HUES48 (cell line): ENCODE results near the gene SMARCE1.
A peak's percentile ranks its signal among the peaks of the same experiment; 100 is the strongest.

Source experiments
- H3K27ac ChIP-seq: one replicate; pipeline ENCODE4 v1.7.0; 2013; ENCODE audit warnings: low read depth, low read length, inconsistent platforms
- H3K27me3 ChIP-seq: 2 replicates; pipeline ENCODE4 v1.6.1; 2013; ENCODE audit warnings: mild to moderate bottlenecking, low read length; ENCODE audit not compliant: control insufficient read depth, insufficient read depth
- H3K36me3 ChIP-seq: 2 replicates; pipeline ENCODE4 v1.6.1; 2013; ENCODE audit warnings: low read length; ENCODE audit not compliant: control insufficient read depth, insufficient read depth
- H3K4me1 ChIP-seq: 2 replicates; pipeline ENCODE4 v1.6.1; 2013; ENCODE audit warnings: mild to moderate bottlenecking, low read length; ENCODE audit not compliant: control insufficient read depth, insufficient read depth
- H3K4me3 ChIP-seq: 2 replicates; pipeline ENCODE4 v1.5.1; 2013; ENCODE audit warnings: mild to moderate bottlenecking, low read depth, low read length
- H3K9ac ChIP-seq: 2 replicates; pipeline ENCODE4 v1.6.1; 2013; ENCODE audit warnings: mild to moderate bottlenecking, low read depth, low read length, moderate library complexity
- H3K9me3 ChIP-seq: 2 replicates; pipeline ENCODE4 v1.6.1; 2013; ENCODE audit warnings: low read length; ENCODE audit not compliant: control insufficient read depth, insufficient read depth

SMARCE1 gene

GRCh38 chr17:40647624-40648383 lies at the start of gene SMARCE1:
Gene SMARCE1, minus strand, starts transcription at chr17:40647818. Its CDS starts 2,016 bp downstream, at chr17:40645802.
- H3K9ac ChIP-seq = peak within 1 kb of the TSS; percentile 98
- peaks cover 32% of the 10 kb centered on the region for H3K36me3 ChIP-seq
- peak within 1 kb of the TSS; percentile 93 for H3K27ac ChIP-seq
- no peaks in the 10 kb centered on the region for H3K9me3 ChIP-seq
- H3K4me1 ChIP-seq = peaks cover 12% of the 10 kb centered on the region
- peak within 1 kb of the TSS; percentile 99 for H3K4me3 ChIP-seq
- no peaks in the 10 kb centered on the region for H3K27me3 ChIP-seq

GRCh38 chr17:40697297-40697696 lies 49.7 kb upstream of the SMARCE1 start:
- no peak overlapping the region for H3K9ac ChIP-seq
- no peaks in the 10 kb centered on the region for H3K27me3 ChIP-seq
- no peaks in the 10 kb centered on the region for H3K9me3 ChIP-seq
- H3K27ac ChIP-seq = no peak overlapping the region
- H3K4me3 ChIP-seq = no peak overlapping the region
- no peaks in the 10 kb centered on the region for H3K4me1 ChIP-seq
- no peaks in the 10 kb centered on the region for H3K36me3 ChIP-seq

- no peak overlapping the region for H3K27ac ChIP-seq
- no peaks in the 10 kb centered on the region for H3K9me3 ChIP-seq
- H3K27me3 ChIP-seq = no peaks in the 10 kb centered on the region
- H3K4me3 ChIP-seq = no peak overlapping the region
- H3K36me3 ChIP-seq = no peaks in the 10 kb centered on the region
- H3K4me1 ChIP-seq = no peaks in the 10 kb centered on the region
- H3K9ac ChIP-seq = no peak overlapping the region
Measured at GRCh38 chr17:40696651-40697072, 49.0 kb upstream of the SMARCE1 start.

GRCh38 chr17:40695874-40696472 lies 48.4 kb upstream of the SMARCE1 start:
- Histone ChIP-seq H3K27me3 (no peaks in the 10 kb centered on the region), H3K27ac (no peak overlapping the region), H3K9me3 (no peaks in the 10 kb centered on the region), H3K4me1 (no peaks in the 10 kb centered on the region), H3K9ac (no peak overlapping the region), H3K36me3 (no peaks in the 10 kb centered on the region), H3K4me3 (no peak overlapping the region)

- no peaks in the 10 kb centered on the region for H3K27me3 ChIP-seq
- H3K4me3 ChIP-seq = no peak overlapping the region
- H3K9ac ChIP-seq = no peak overlapping the region
- H3K4me1 ChIP-seq = no peaks in the 10 kb centered on the region
- no peaks in the 10 kb centered on the region for H3K9me3 ChIP-seq
- no peak overlapping the region for H3K27ac ChIP-seq
- no peaks in the 10 kb centered on the region for H3K36me3 ChIP-seq
Measured at GRCh38 chr17:40694584-40694983, 47.0 kb upstream of the SMARCE1 start.

GRCh38 chr17:40687106-40687505 lies 39.5 kb upstream of the SMARCE1 start:
- Histone ChIP-seq H3K4me1 (no peaks in the 10 kb centered on the region), H3K4me3 (no peak overlapping the region), H3K36me3 (no peaks in the 10 kb centered on the region), H3K9ac (no peak overlapping the region), H3K9me3 (no peaks in the 10 kb centered on the region), H3K27ac (no peak overlapping the region), H3K27me3 (no peaks in the 10 kb centered on the region)

- Histone ChIP-seq H3K9ac (no peak overlapping the region), H3K36me3 (no peaks in the 10 kb centered on the region), H3K27me3 (no peaks in the 10 kb centered on the region), H3K9me3 (no peaks in the 10 kb centered on the region), H3K4me1 (no peaks in the 10 kb centered on the region), H3K27ac (no peak overlapping the region), H3K4me3 (no peak overlapping the region)
Measured at GRCh38 chr17:40686192-40686591, 38.6 kb upstream of the SMARCE1 start.

GRCh38 chr17:40680998-40681397 lies 33.4 kb upstream of the SMARCE1 start:
- Histone ChIP-seq H3K4me1 (no peaks in the 10 kb centered on the region), H3K9ac (no peak overlapping the region), H3K9me3 (no peaks in the 10 kb centered on the region), H3K4me3 (no peak overlapping the region), H3K27ac (no peak overlapping the region), H3K36me3 (no peaks in the 10 kb centered on the region), H3K27me3 (no peaks in the 10 kb centered on the region)

- no peaks in the 10 kb centered on the region for H3K36me3 ChIP-seq
- no peaks in the 10 kb centered on the region for H3K9me3 ChIP-seq
- no peak overlapping the region for H3K9ac ChIP-seq
- no peak overlapping the region for H3K27ac ChIP-seq
- no peak overlapping the region for H3K4me3 ChIP-seq
- no peaks in the 10 kb centered on the region for H3K4me1 ChIP-seq
- no peaks in the 10 kb centered on the region for H3K27me3 ChIP-seq
Measured at GRCh38 chr17:40679523-40679907, 31.9 kb upstream of the SMARCE1 start.

- H3K27me3 ChIP-seq = no peaks in the 10 kb centered on the region
- H3K9ac ChIP-seq = no peak overlapping the region
- no peak overlapping the region for H3K27ac ChIP-seq
- H3K4me3 ChIP-seq = no peak overlapping the region
- no peaks in the 10 kb centered on the region for H3K4me1 ChIP-seq
- H3K9me3 ChIP-seq = no peaks in the 10 kb centered on the region
- H3K36me3 ChIP-seq = no peaks in the 10 kb centered on the region
Measured at GRCh38 chr17:40678902-40679522, 31.4 kb upstream of the SMARCE1 start.

- H3K4me3 ChIP-seq = no peak overlapping the region
- H3K36me3 ChIP-seq = no peaks in the 10 kb centered on the region
- H3K9ac ChIP-seq = no peak overlapping the region
- no peaks in the 10 kb centered on the region for H3K9me3 ChIP-seq
- H3K4me1 ChIP-seq = no peaks in the 10 kb centered on the region
- no peaks in the 10 kb centered on the region for H3K27me3 ChIP-seq
- H3K27ac ChIP-seq = no peak overlapping the region
Measured at GRCh38 chr17:40675905-40676304, 28.3 kb upstream of the SMARCE1 start.
